Activated naive CD8-positive, alpha-beta T cell treated with anti-CD3 and anti-CD28 coated beads for 36 hours (primary cell): ENCODE measurements around the gene EFS. TPM values are rescaled to one million over a fixed set of nuclear protein-coding genes. Genes with fewer than 3 reads are reported as not detected.

Experiments used
- total RNA-seq, 2 experiments: library from RNA; stranded (reverse); gene quantifications; one replicate each; pipeline ENCODE4 v1.2.3, GENCODE V29; 2021

Gene EFS
- total RNA-seq, 2 experiments from 2014 or later = not detected

Other genes starting within 250 kb of the EFS start
- under 1 TPM; 0.45 to 0.68 TPM for gene CEBPE, start 245.9 kb downstream of the EFS start, total RNA-seq
- 1 to 10 TPM; 2.5 to 2.8 TPM for gene SLC7A8, start 181.5 kb downstream of the EFS start, total RNA-seq
- not detected for gene RNF212B, start 127.2 kb downstream of the EFS start, total RNA-seq
- 10 to 100 TPM; 10.8 to 12.7 TPM for gene HOMEZ, start 79.0 kb downstream of the EFS start, total RNA-seq
- 10 to 100 TPM; 21.1 to 21.4 TPM for gene PPP1R3E, start 62.3 kb downstream of the EFS start, total RNA-seq
- 1 to 10 TPM; 1.4 to 1.8 TPM for gene BCL2L2, start 58.3 kb downstream of the EFS start, total RNA-seq
- 100 to 1,000 TPM; 280 to 289 TPM for gene PABPN1, start 43.7 kb downstream of the EFS start, total RNA-seq
- 1 to 10 TPM; 2.2 to 2.9 TPM for gene SLC22A17, start 12.3 kb downstream of the EFS start, total RNA-seq
- not detected for gene IL25, start 7.6 kb upstream of the EFS start, total RNA-seq
- gene CMTM5, start 11.9 kb upstream of the EFS start, total RNA-seq = not detected
- not detected for gene MYH6, start 43.1 kb upstream of the EFS start, total RNA-seq
- gene MYH7, start 70.5 kb upstream of the EFS start, total RNA-seq = under 1 TPM; 0.04 to 0.06 TPM
- 10 to 100 TPM; 75.2 to 80.3 TPM for gene NGDN, start 104.5 kb upstream of the EFS start, total RNA-seq
- gene ZFHX2, start 186.6 kb upstream of the EFS start, total RNA-seq = 1 to 10 TPM in 1 of 2 experiments, under 1 TPM in 1; 0.85 to 1.1 TPM
- 1 to 10 TPM; 7.6 to 9.4 TPM for gene THTPA, start 191.1 kb upstream of the EFS start, total RNA-seq
- 100 to 1,000 TPM; 118 to 124 TPM for gene AP1G2, start 202.6 kb upstream of the EFS start, total RNA-seq
- gene JPH4, start 213.6 kb upstream of the EFS start, total RNA-seq = under 1 TPM; 0.72 to 0.74 TPM